ENCODE measurements around the gene KLHL18.
"Not testable (repeated sequence)": the region's sequence is repeated elsewhere in the genome, so short reads cannot be mapped to it uniquely, and the experiment has no call there.

KLHL18 gene

DNA sequence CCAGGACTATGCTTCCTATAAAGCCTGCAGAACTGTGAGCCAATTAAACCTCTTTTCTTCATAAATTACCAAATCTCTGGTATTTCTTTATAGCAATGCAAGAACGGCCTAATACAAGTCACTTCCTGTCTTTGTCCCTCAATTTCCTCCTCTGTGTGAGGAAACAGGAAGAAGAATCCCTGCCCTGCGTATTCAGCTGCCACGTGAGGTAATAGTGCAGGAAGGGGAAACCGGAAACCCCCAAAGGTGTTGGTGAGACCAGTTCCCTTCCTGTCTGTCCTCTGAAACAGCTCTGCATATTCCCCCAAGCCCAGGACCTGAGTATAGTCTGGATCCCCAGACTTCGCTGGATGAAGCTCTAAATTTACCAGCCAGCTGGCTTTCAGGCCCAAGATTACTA lies 80.0 kb downstream of the KLHL18 start:
- DNase-seq (ENCODE audit: low read depth in 3 of 3): no peak

DNA sequence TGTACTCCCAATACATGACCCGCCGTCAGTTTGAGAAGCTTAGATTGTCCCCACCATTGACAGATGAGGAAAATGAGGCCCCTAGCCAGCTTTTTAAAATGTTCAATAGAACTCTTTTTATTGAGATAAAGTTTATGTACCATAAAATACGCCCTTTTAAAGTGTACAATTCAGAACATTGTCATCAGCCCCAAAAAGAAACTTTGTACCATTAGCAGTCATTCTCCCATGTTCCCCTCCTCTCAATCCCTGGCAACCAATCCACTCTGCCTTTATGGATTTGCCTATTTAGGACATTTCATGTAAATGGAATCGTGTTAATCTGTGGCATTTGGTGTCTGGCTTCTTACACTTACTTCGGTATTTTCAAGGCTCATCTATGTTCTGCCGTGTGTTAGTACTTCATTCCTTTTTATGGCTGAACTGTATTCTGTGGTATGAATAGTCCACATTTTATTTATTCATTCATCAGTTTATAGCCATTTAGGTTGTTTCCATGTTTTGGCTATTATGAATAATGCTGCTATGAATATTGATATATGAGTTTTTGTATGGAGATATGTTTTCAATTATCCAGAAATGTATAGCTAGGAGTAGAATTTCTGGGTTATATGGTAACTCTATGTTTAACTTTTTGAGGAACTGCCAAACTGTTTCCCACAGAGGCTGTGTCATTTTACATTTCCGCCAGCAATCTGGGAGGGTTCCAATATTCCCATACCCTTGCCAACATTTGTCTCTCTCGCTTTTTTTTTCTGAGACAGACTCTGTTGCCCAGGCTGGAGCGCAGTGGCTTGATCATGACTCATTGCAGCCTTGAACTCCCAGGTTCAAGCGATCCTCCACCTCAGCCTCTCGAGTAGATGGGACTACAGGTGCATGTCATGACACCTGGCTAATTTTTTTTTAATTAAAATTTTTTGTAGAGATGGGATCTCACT lies 82.7 kb downstream of the KLHL18 start:
- DNase-seq (ENCODE audit: low read depth in 3 of 3): no peak

DNA sequence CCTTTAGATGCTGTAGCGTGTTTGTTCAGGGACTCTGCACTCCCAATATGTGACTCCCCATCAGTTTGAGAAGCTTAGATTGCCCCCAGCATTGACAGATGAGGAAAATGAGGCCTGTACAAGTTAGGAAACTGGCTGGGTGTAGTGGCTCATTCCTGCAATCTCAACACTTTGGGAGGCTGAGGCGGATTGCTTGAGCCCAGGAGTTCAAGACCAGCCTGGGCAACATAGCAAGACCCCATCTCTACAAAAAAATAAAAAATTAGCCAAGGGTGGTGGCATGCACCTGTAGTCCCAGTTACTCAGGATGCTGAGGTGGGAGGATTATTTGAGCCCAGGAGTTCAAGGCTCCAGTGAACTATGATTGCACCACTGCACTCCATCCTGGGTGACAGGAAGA lies 84.1 kb downstream of the KLHL18 start:
- DNase-seq (ENCODE audit: low read depth in 3 of 3): no peak

DNA sequence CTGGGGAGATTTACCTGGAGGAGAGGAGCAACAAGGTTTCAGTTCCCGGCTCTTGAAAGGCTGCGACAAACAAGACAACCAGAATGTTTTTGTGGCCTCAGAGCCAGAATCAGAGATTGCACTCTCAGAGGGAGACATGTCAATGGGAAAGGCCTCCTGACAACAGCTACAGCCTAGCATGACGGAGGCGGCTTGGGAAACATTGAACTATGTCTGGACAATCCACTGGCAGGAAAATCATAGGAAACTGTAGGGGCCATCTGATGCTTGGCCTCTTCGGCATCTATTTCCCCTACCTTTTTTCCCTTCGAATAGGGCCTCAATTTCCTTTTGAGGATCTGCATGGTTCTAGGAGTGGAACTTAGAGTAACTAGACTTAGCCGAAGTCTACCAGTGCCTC lies 84.9 kb downstream of the KLHL18 start:
- DNase-seq (ENCODE audit: low read depth in 3 of 3): no peak

DNA sequence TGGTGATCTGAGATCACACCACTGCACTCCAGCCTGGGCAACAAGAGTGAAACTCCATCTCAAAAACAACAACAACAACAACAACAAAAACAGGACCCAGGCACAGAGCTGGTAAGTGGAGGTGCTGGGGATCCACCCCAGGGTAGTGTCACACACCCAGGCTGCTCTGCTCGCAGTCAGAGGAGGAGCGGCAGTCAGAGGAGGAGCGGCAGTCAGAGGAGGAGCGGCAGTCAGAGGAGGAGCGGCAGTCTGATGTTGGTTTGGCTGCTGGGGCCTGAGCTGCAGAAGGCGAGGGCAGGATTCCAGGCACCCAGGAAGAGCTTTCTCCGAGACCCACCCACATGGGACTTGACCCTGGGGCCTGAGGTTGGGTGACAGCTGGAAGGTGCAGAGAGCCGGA lies 87.3 kb downstream of the KLHL18 start:
- DNase-seq (ENCODE audit: low read depth in 3 of 3): not testable (repeated sequence)

DNA sequence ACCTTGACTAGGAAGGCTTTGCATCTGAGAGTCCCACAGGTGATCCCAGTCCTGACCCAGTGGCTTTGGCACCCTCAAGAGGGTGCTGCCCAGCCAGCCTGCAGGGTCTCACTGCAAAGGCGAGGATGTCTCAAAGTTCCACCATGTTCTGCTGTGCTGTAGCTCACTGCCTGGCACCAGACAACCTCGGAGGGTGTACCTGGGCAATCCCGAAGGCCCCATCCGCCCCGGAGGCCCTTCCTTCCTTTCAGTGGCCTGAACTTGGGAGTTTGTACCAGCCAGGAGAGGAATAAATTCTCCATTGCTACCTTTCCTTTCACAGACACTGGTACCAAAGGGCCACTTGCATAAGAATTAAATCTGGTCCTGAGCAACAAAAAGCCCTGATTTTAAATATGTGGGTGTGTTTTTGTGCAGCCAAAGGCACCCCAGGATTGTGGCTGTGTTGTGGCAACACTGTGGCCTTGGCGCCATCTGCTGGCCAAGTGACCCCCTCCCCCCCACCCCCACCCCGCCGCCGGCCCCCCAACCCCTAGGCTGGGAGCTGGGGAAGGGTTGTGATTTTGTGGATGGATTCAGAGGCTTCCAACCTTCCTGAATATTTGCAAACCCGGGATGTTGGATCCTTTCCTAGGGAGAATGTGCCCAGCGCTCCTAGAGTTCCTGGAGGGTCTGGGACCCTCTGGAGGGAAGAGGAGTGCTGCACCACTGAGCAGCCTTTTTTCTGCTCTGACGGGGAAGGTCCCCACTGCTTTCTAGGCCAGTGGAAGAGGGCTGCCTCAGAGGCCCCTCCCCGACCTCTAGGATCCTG lies 88.3 kb downstream of the KLHL18 start:
- DNase-seq (ENCODE audit: low read depth in 3 of 3): peak in 1 of 3 donors; percentile 46

DNA sequence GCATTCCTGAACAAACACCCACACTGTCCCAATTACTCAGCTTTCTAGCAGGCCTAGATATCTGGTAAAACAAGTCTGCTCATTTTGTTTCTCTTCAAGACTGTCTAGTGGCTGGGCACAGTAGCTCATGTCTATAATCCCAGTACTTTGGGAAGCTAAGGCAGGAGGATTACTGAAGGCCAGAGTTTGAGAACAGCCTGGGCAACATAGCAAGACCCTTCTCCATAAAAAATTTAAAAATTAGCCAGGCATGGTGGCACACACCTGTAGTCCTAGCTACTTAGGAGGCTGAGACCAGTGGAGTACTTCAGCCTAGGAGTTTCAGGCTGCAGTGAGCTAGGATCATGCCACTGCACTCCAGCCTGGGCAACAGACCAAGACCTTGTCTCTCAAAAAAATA lies 91.8 kb downstream of the KLHL18 start:
- no peak for DNase-seq (ENCODE audit: low read depth in 3 of 3)

DNA sequence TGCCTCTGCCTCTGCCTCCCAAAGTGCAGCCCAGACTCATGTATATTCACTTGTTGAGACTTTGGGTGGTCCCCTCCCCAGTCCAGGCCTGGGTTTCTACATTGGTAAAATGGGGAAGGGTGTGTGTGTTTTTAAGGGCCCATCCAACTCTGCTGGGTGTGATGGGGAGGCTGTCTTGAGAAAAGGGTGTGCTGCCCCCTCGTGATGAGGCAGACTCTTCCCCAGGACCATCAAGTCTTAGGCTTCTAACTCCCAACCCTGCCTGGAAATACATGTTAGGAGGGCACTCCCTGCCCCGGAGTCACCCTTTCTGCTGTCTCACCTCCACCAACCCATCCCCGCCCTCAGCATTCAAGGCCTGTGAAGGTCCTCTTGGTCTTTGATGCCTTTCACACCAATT lies 93.6 kb downstream of the KLHL18 start:
- DNase-seq (ENCODE audit: low read depth in 3 of 3): no peak

DNA sequence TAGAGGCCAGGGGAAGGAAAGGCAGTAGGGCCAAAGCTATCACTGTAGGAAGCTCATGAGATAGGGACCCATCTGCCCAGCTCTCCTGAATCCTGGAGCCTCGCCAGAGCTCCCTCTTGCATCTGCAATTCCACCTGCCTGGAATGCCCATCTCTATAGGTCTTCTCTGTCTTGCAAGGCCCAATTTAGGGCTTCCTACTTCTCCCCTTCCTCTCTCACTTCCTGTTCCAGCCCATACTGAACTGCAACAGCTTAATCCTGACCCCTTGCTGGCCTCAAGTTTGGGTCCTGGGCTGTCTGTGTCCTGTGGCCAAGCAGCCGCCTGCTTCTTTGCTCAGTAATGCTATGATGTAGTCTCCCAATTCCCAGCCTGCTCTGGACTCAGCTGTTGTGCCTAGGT lies 94.4 kb downstream of the KLHL18 start:
- DNase-seq (ENCODE audit: low read depth in 3 of 3): no peak

DNA sequence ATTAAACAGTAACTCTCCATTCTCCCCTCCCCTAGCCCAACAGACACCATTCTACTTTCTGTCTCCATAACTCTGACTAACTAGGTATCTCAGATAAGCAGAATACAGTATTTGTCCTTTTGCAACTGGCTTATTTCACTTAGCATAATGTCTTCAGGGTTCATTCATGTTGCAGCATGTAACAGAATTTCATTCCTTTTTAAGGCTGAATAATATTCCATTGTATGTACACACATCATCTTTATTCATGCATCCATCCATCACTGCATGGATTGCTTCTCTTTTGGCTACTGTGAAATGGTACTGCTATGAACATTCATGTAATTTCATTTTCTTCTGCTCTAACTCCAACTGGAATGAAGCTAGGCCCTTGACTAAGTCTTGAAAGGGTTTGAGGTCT lies 96.1 kb downstream of the KLHL18 start:
- no peak for DNase-seq (ENCODE audit: low read depth in 3 of 3)

DNA sequence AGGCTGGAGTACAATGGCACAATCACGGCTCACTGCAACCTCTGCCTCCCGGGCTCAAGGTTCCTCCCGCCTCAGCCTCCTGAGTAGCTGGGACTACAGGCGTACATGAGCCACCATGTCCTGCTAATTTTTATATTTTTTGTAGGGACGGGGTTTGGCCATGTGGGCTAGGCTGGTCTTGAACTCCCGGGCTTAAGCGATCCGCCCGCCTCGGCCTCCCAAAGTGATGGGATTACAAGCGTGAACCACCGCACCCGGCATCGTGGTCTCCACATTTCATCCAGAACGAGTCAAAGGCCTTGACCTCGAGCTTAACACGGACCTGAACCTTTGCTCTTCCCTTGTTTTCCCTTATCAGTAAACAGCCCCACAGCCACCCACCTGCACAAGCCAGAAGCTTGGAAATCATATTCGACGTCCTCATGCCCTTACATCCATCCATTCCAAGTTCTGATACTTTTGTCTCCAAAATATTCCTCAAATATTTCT lies 96.7 kb downstream of the KLHL18 start:
- no peak for DNase-seq (ENCODE audit: low read depth in 3 of 3)

DNA sequence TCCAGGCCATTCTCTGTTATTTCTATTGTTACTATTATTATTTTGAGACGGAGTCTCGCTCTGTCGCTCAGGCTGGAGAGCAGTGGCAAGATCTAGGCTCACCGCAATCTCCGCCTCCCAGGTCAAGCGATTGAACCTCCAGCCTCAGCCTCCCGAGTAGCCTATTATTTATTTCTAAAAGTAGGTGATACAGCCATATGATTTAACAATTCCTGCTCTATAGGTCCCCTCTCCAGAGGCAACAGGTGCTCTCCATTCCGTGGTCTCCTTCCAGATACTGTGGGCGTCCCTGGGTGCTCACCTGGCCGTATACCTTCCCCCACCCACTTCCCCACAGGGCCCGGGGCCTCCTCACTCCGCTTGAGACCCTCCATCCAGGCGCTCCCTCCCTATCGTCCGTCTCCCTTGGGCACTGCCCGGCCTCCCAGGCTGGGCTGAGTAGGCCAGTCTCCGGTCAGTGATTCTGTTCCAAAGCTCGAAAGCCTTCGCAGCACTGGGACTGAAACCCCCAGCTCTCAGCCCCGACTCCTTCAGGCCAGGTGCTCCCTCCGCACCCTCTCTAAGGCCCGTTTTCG lies 97.4 kb downstream of the KLHL18 start:
- no peak for DNase-seq (ENCODE audit: low read depth in 3 of 3)

DNA sequence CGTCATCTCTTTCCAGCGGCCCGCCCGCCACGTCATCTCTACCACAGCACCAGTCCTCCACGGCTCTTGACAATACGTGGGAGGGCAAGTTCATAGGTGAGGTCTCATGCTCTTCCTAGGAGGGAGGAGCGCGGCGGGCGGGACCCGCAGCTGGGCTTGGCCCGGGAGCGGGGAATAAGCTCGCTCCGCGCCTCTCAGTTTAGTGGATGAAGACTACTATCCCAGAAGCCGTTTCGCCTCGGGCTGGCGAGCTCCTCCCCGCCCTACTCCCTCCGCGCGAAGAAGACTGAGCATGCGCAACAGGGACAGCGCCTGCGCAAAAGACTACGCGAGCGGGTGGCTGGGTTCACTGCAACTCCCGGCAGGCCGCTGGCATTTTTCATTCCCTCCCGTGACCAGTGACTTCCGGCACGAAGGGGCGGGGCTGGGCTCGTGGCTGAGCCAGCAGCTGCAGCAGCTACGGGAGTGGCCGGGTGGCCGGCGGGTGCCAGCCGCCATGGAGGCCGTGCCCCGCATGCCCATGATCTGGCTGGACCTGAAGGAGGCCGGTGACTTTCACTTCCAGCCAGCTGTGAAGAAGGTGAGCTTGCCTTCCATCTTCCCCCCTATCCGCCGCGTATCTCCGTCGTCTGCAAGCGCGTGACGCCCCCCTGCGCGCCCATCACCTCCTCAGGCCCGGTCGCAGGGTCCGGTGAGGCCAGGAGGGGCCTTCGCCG lies 98.0 kb downstream of the KLHL18 start, which contains the start of gene PTPN23:
TSS of gene PTPN23 (plus strand) at position 421 of the 716 bp plus-strand sequence. CDS start at position 497, 76 bp downstream.
- DNase-seq (ENCODE audit: low read depth in 3 of 3): peak; percentile 96 to 99 (median 99)

DNA sequence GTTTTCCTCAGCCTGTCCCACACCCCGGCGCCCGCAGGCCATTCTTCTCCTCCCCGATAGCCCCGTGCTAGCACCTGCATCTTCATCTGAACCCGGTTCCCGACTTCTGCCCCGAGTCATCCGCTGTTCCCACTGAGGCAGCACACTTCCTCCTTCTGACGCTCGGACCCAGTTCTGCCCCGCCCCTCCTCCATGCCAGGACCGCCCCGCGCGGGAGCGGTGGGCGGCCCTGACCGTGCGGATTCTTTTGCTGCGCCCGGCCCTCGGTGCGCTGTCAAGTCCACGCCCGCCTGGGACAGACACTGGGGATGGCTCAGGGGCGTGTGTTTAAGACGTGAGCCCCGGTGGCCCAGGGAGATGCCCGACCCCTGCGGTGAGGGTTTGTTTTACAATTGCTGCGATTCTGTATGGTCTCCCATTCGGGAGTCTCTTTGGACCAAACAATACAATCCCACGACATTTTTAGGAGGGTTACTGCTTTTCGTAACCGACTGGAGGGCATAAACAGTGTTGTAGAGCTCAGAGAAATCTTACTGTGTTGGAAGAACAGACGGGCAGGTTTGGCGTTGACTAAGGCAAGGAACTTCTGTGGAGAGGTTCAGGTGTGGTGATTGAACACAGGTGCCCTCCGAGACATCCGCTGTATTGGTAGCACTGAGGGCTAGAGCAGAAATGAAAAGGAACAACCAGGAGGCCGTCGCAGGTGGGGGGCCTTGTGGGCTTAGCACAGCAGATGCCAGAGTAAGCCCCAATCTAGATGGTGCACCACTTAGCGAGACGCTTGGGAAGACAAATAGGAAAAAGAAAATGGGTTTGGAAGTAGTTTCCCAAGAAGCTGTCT lies 98.8 kb downstream of the KLHL18 start:
- peak; percentile 64 to 81 (median 66) for DNase-seq (ENCODE audit: low read depth in 3 of 3)

DNA sequence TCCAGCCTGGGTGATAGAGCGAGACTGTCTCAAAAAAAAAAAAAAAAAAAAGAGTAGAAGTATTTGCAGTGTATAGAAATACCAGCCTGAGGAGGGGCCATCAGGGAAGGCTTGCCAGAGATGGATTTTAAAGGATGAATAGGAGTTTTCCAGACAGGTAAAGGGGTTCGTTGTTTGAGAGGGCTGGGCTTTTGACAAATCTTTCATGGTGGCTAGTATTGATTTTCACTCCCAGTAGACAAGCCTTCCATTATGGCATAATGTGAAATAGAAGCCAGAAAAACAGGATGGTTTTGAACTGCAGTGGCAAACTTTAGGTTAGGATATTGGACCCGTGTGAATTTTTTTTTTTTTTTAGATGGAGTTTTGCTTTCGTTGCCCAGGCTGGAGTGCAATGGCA lies 101.7 kb downstream of the KLHL18 start:
- no peak for DNase-seq (ENCODE audit: low read depth in 3 of 3)

DNA sequence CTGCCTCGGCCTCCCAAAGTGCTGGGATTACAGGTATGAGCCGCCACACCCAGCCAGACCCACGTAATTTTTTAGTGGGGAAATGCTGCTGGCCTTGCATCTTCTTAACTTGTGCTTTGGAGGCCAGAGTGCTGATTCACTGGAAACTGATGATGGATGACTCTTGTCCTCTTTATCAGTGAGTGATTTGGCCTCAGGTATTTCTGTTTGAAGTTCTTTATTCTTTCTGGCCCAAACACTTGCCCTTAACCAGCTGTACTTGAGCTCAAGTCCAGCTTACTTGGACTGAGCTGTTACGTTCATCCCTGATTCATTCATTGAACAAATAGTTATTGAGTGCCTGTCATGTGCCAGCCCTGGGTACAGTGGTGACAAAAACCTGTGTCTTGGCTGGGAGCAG lies 102.3 kb downstream of the KLHL18 start:
- no peak for DNase-seq (ENCODE audit: low read depth in 3 of 3)

DNA sequence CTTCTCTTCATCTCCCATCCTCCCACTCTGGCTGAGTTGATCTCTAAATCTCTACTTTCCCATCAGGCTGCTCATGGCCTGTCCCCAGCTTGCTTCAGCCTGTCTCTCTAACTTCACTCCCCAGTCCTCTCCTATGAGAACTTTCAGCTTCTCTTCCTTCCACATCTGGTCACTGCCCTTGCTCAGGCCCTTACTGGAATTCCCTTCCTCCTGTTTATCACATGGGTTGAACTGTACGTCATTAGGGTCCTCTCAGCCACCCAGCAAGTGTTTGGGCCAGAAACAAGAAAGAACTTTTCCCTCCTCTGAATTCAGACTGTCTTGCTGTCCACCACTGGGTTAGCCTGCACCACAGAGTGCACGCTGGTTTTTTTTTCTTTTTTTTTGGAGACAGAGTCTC lies 103.1 kb downstream of the KLHL18 start:
- no peak for DNase-seq (ENCODE audit: low read depth in 3 of 3)

DNA sequence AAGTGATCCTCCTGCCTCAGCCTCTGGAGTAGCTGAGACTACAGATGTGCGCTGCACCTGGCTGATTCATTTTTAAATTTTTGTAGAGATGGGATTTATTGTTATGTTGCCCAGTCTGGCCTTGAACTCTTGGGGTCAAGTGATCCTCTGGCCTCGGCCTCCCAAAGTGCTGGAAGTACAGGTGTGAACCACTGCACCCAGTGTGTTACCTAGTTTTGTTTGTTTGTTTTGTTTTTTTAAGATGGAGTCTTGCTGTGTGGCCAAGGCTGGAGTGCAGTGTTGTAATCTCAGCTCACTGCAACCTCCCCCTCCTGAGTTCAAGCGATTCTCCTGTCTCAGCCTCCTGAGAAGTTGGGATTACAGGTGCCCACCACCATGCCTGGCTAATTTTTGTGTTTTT lies 110.2 kb downstream of the KLHL18 start:
- DNase-seq (ENCODE audit: low read depth in 3 of 3): no peak

DNA sequence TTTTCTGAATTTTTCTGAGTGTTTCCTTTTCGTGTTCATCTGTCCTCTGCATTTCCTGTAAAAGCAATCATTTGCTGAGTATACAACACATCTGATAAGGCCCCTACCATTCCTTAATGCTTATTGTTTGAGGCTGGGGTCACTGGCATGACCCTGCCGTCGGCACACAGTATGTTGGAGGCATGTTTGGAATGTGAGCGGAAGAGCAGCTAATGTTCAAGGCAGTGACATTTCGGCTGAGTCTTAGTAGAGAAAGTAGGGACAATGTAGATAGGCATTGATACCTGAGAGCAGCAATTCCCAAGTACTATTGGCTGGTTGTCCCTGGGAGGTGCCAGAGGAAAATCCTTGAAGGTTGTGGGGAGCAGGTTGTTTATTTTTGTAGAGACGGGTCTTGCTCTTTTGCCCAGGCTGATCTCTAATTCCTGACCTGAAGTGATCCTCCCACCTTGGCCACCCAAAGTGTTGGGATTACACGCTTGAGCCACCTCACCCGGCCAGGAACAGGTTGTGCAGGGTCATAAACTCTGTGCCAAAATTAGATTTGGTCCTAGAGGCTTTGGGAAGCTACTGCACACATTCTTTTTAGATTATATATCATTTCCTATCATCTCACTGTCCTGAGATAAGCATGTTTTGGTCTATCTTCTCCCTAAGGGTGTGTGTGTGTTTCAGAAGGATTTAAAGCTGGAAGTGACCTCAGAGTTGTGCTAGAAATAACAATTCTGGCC lies 111.6 kb downstream of the KLHL18 start:
- no peak for DNase-seq (ENCODE audit: low read depth in 3 of 3)

DNA sequence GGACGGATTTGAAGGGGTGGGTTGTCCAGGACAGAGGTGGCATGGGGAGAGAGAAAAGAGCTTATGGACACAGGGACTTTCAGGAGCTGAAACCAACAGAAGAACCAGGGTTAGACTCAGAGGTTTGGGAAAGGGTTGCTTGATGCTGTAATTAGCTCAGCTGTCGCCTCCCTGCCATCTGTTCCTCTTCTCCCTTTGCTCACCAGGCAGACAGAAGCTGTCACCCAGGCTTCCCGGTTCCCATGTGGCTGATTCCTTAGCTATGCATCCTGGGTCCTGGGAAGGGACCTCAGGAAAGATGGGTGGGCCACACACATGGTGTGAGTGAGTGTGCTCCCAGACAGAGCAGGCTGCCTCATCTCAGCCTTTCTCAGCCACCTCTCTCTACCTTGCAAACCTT lies 112.1 kb downstream of the KLHL18 start:
- no peak for DNase-seq (ENCODE audit: low read depth in 3 of 3)
